Measurements from ENCODE around the gene TNIK.

The TNIK gene

GRCh38 chr3:171336406-171336805 is 123.8 kb downstream of the TNIK start:
- FAIRE-seq: no peak
- DNase-seq (ENCODE audit: insufficient read length, low spot score): no peak
- TF ChIP-seq POLR2AphosphoS5 (IDR thresholded peaks at IDR 0.05; ENCODE audit: low read depth, low read length): no peak
- TF ChIP-seq PAX5 (IDR thresholded peaks at IDR 0.05; ENCODE audit: insufficient read depth, low read length, severe bottlenecking): no peak
- no peak for TF ChIP-seq SPI1 (IDR thresholded peaks at IDR 0.05; ENCODE audit: low read depth, low read length)
- no peak for TF ChIP-seq TAF1 (IDR thresholded peaks at IDR 0.05; ENCODE audit: low read depth, low read length)
- no peak for TF ChIP-seq POU2F2 (IDR thresholded peaks at IDR 0.05; ENCODE audit: low read depth, low read length)
- TF ChIP-seq POLR2A (IDR thresholded peaks at IDR 0.05; ENCODE audit: low read depth, low read length): no peak

- TF ChIP-seq POLR2A (IDR thresholded peaks at IDR 0.05; ENCODE audit: low read depth, low read length): no peak
- TF ChIP-seq POLR2AphosphoS5 (IDR thresholded peaks at IDR 0.05; ENCODE audit: low read depth, low read length): no peak
- TF ChIP-seq PAX5 (IDR thresholded peaks at IDR 0.05; ENCODE audit: insufficient read depth, low read length, severe bottlenecking): no peak
- TF ChIP-seq POU2F2 (IDR thresholded peaks at IDR 0.05; ENCODE audit: low read depth, low read length): no peak
- TF ChIP-seq SPI1 (IDR thresholded peaks at IDR 0.05; ENCODE audit: low read depth, low read length): no peak
- no peak for TF ChIP-seq TAF1 (IDR thresholded peaks at IDR 0.05; ENCODE audit: low read depth, low read length)
- DNase-seq (ENCODE audit: insufficient read length, low spot score) (no peak), FAIRE-seq (no peak)
These were observed 124.6 kb downstream of the TNIK start for GRCh38 chr3:171335559-171335958.

- no peak for FAIRE-seq
- TF ChIP-seq POLR2A (IDR thresholded peaks at IDR 0.05; ENCODE audit: low read depth, low read length): no peak
- TF ChIP-seq SPI1 (IDR thresholded peaks at IDR 0.05; ENCODE audit: low read depth, low read length): no peak
- TF ChIP-seq POU2F2 (IDR thresholded peaks at IDR 0.05; ENCODE audit: low read depth, low read length): no peak
- no peak for TF ChIP-seq PAX5 (IDR thresholded peaks at IDR 0.05; ENCODE audit: insufficient read depth, low read length, severe bottlenecking)
- no peak for TF ChIP-seq POLR2AphosphoS5 (IDR thresholded peaks at IDR 0.05; ENCODE audit: low read depth, low read length)
- no peak for TF ChIP-seq TAF1 (IDR thresholded peaks at IDR 0.05; ENCODE audit: low read depth, low read length)
- no peak for DNase-seq (ENCODE audit: insufficient read length, low spot score)
These were observed 125.8 kb downstream of the TNIK start for GRCh38 chr3:171334465-171334811.

- DNase-seq (ENCODE audit: insufficient read length, low spot score) (no peak), FAIRE-seq (no peak)
- no peak for TF ChIP-seq PAX5 (IDR thresholded peaks at IDR 0.05; ENCODE audit: insufficient read depth, low read length, severe bottlenecking)
- TF ChIP-seq SPI1 (IDR thresholded peaks at IDR 0.05; ENCODE audit: low read depth, low read length): no peak
- no peak for TF ChIP-seq POLR2A (IDR thresholded peaks at IDR 0.05; ENCODE audit: low read depth, low read length)
- no peak for TF ChIP-seq POLR2AphosphoS5 (IDR thresholded peaks at IDR 0.05; ENCODE audit: low read depth, low read length)
- no peak for TF ChIP-seq POU2F2 (IDR thresholded peaks at IDR 0.05; ENCODE audit: low read depth, low read length)
- no peak for TF ChIP-seq TAF1 (IDR thresholded peaks at IDR 0.05; ENCODE audit: low read depth, low read length)
These were observed 126.3 kb downstream of the TNIK start for GRCh38 chr3:171333784-171334464.

- no peak for TF ChIP-seq POLR2AphosphoS5 (IDR thresholded peaks at IDR 0.05; ENCODE audit: low read depth, low read length)
- no peak for TF ChIP-seq POLR2A (IDR thresholded peaks at IDR 0.05; ENCODE audit: low read depth, low read length)
- TF ChIP-seq PAX5 (IDR thresholded peaks at IDR 0.05; ENCODE audit: insufficient read depth, low read length, severe bottlenecking): no peak
- TF ChIP-seq TAF1 (IDR thresholded peaks at IDR 0.05; ENCODE audit: low read depth, low read length): no peak
- no peak for TF ChIP-seq POU2F2 (IDR thresholded peaks at IDR 0.05; ENCODE audit: low read depth, low read length)
- TF ChIP-seq SPI1 (IDR thresholded peaks at IDR 0.05; ENCODE audit: low read depth, low read length): no peak
- DNase-seq (ENCODE audit: insufficient read length, low spot score) (no peak), FAIRE-seq (no peak)
These were observed 129.3 kb downstream of the TNIK start for GRCh38 chr3:171330938-171331337.

- no peak for FAIRE-seq
- TF ChIP-seq TAF1 (IDR thresholded peaks at IDR 0.05; ENCODE audit: low read depth, low read length) (no peak), POLR2AphosphoS5 (IDR thresholded peaks at IDR 0.05; ENCODE audit: low read depth, low read length) (no peak), POLR2A (IDR thresholded peaks at IDR 0.05; ENCODE audit: low read depth, low read length) (no peak)
These were observed 130.5 kb downstream of the TNIK start for GRCh38 chr3:171329746-171330145.

GRCh38 chr3:171328419-171329082 is 131.7 kb downstream of the TNIK start:
- no peak for FAIRE-seq
- TF ChIP-seq POLR2A (IDR thresholded peaks at IDR 0.05; ENCODE audit: low read depth, low read length): no peak
- TF ChIP-seq PAX5 (IDR thresholded peaks at IDR 0.05; ENCODE audit: insufficient read depth, low read length, severe bottlenecking): no peak
- TF ChIP-seq TAF1 (IDR thresholded peaks at IDR 0.05; ENCODE audit: low read depth, low read length): no peak
- no peak for TF ChIP-seq POU2F2 (IDR thresholded peaks at IDR 0.05; ENCODE audit: low read depth, low read length)
- peak; percentile 23; the same call in 1 of the 2 replicates for TF ChIP-seq SPI1 (IDR thresholded peaks at IDR 0.05; ENCODE audit: low read depth, low read length)
- DNase-seq (ENCODE audit: insufficient read length, low spot score): no peak

More at GRCh38 chr3:171329746-171330145, 130.5 kb downstream of the TNIK start:
- DNase-seq (ENCODE audit: insufficient read length, low spot score): no peak

- FAIRE-seq (no peak), DNase-seq (ENCODE audit: insufficient read length, low spot score) (no peak)
- no peak for TF ChIP-seq POLR2A (IDR thresholded peaks at IDR 0.05; ENCODE audit: low read depth, low read length)
- no peak for TF ChIP-seq SPI1 (IDR thresholded peaks at IDR 0.05; ENCODE audit: low read depth, low read length)
- TF ChIP-seq TAF1 (IDR thresholded peaks at IDR 0.05; ENCODE audit: low read depth, low read length): no peak
- TF ChIP-seq POU2F2 (IDR thresholded peaks at IDR 0.05; ENCODE audit: low read depth, low read length): no peak
- no peak for TF ChIP-seq PAX5 (IDR thresholded peaks at IDR 0.05; ENCODE audit: insufficient read depth, low read length, severe bottlenecking)
- TF ChIP-seq POLR2AphosphoS5 (IDR thresholded peaks at IDR 0.05; ENCODE audit: low read depth, low read length): no peak
These were observed 132.6 kb downstream of the TNIK start for GRCh38 chr3:171327441-171328174.

GRCh38 chr3:171326717-171327440 is 133.3 kb downstream of the TNIK start:
- TF ChIP-seq POLR2AphosphoS5 (IDR thresholded peaks at IDR 0.05; ENCODE audit: low read depth, low read length): no peak
- no peak for TF ChIP-seq SPI1 (IDR thresholded peaks at IDR 0.05; ENCODE audit: low read depth, low read length)
- TF ChIP-seq POLR2A (IDR thresholded peaks at IDR 0.05; ENCODE audit: low read depth, low read length): no peak
- TF ChIP-seq POU2F2 (IDR thresholded peaks at IDR 0.05; ENCODE audit: low read depth, low read length): no peak
- TF ChIP-seq PAX5 (IDR thresholded peaks at IDR 0.05; ENCODE audit: insufficient read depth, low read length, severe bottlenecking): no peak
- no peak for TF ChIP-seq TAF1 (IDR thresholded peaks at IDR 0.05; ENCODE audit: low read depth, low read length)
- FAIRE-seq (no peak), DNase-seq (ENCODE audit: insufficient read length, low spot score) (no peak)

Measured in GM12891 (cell line).